GM10847 (cell line): ENCODE results near the gene ZC3H7B.

Source experiments
- POLR2A ChIP-seq: IDR thresholded peaks from 2 replicates; pipeline ENCODE4 v1.6.1; 2011; ENCODE audit not compliant: insufficient read length; ENCODE audit errors: extremely low read depth

Gene ZC3H7B

DNA sequence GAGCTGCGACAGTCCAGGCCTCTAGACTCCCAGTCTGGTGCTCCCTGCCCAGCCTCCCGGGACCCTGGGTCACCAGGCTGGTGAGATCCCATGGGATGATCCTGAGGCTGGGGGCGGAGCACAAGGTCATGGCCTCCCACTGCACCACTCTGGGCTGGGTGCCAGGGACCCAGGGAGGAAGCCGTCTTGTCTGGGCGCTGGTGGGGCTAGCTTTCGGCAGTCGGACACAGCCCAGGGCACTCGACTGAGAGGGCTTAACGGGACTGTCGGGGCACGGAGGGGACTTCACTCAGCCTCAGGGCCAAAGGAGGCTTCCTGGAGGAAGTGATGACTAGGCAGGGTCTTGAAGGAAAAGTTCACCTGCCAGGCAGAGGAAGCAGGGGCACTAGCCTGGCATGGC, 39.0 kb downstream of the ZC3H7B start:
- TF ChIP-seq POLR2A: no peak

DNA sequence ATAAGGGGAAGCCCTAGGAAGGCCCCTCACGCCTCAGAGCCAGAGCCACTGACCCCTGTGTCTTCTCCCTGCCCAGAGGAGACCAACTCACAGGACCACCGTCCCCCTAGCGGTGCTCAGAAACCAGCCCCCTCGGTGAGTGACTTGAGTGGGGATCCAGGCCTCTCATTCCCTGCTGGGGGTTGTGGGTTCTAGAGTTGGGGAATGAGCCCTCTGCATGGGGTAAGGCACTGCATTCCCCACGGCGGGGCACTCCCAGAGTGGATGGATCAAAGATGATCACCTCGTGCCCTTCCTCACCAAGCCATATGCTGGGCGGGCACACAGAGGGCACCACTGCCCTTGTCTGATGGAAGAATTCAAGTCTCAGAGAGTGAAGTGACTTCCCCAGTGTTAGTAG, 39.7 kb downstream of the ZC3H7B start:
- TF ChIP-seq POLR2A: no peak

- no peak for TF ChIP-seq POLR2A
Observed at GRCh38 chr22:41341990-41342389, 40.7 kb downstream of the ZC3H7B start.

GRCh38 chr22:41343300-41343699, 42.0 kb downstream of the ZC3H7B start:
- no peak for TF ChIP-seq POLR2A

GRCh38 chr22:41343717-41344116, 42.4 kb downstream of the ZC3H7B start:
- TF ChIP-seq POLR2A: no peak

GRCh38 chr22:41344189-41344788, 43.0 kb downstream of the ZC3H7B start:
- no peak for TF ChIP-seq POLR2A

DNA sequence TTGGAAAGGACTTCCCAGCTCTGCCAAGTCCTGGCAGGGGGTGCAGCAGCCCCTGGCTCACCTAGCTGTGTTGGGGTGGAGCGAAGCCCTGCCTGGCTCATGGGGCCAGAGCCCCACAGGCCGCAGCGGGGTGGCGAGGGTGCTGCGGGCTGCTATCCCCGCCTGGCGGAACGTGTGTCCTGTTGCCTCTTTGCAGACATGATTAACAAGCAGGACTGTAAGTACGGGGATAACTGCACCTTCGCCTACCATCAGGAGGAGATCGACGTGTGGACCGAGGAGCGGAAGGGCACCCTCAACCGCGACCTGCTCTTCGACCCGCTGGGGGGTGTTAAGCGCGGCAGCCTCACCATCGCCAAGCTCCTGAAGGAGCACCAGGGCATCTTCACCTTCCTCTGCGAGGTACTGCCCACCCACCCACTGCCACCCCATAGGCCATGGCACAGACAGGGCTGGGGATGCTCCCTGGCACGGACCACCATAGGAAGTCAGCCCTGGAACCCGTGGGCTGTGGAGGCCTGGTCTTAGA, 44.5 kb downstream of the ZC3H7B start:
- no peak for TF ChIP-seq POLR2A

DNA sequence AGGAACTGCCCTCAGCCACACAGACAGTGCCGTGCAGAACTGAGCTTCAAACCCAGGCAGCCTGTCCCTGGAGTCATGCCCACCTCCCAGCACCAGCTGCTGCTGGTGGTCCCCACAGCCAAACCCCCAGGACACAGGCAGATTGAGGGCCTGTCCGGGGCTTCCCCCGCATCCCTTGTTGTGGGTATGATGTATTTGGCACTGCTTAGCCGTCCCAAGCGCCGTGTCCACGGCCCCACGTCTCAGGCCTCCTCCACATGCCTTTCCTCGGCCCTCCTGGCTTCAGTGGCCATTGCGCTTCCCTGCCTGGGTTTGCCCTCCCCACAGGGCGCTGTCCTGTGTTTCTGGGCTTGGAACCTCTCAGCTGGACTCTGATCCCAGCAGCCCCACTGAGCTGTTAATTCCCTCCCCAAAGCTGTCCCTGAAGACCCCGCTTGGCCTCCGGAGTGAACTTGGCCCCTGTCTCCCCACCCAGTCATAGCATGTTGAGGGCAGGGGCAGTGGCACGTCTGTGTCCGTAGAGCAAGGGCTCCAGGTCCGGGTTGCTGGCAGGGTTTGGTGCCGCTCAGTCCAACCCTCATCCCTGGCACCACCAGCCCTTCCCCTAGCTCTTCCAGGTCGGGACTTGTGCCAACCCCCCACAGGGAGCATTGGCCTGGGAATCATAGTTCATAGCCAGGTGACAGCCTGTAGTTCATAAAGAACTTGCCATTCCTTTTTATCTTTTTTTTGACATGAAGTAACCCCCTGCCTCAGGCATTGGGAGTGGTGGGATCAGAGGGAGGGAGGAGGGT, 45.9 kb downstream of the ZC3H7B start:
- TF ChIP-seq POLR2A: no peak

GRCh38 chr22:41348964-41349484, 47.7 kb downstream of the ZC3H7B start:
- TF ChIP-seq POLR2A: no peak

GRCh38 chr22:41350087-41350486, 48.8 kb downstream of the ZC3H7B start:
- no peak for TF ChIP-seq POLR2A

DNA sequence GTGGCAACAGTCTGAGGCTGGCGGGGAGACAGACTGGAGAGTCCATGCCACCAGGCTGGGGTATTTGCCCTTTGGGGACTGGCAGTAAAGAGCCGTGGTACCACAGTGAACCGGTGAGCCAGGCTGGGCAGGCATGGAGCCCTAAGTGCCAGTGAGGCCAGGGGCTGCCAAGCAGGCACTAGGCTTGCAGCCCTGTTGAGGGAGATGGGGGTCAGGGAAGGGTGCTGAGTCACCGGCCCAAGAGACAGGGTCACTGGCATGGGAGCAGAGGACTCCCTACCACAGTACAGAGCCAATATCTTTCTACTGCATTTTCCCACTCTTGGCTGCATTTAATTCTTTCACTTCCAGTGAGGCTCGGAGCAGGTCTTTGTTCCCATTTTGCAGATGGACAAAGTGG, 49.7 kb downstream of the ZC3H7B start:
- no peak for TF ChIP-seq POLR2A

GRCh38 chr22:41352058-41352457, 50.7 kb downstream of the ZC3H7B start:
- no peak for TF ChIP-seq POLR2A

- no peak for TF ChIP-seq POLR2A
Observed at GRCh38 chr22:41353862-41354575, 52.7 kb downstream of the ZC3H7B start.

DNA sequence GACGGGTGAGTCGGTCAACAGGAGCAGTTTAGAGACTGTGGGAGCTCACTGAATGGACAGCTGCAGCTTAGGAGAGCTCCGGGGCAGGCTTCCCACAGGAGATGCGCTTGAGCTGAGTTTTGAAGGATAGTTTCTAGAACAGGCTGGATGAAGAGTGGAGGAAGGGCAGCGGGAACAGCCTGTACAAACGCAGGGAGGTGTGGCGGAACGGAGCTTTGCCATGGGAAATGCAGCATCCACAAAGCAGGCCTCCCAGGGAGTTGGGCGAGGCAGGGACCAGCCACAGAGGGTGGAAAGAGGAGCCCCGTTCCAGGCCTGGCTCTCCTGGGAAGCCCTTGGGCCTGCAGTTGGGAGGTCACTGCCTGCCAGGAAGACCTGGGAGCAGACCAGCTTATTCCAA, 53.7 kb downstream of the ZC3H7B start:
- no peak for TF ChIP-seq POLR2A

DNA sequence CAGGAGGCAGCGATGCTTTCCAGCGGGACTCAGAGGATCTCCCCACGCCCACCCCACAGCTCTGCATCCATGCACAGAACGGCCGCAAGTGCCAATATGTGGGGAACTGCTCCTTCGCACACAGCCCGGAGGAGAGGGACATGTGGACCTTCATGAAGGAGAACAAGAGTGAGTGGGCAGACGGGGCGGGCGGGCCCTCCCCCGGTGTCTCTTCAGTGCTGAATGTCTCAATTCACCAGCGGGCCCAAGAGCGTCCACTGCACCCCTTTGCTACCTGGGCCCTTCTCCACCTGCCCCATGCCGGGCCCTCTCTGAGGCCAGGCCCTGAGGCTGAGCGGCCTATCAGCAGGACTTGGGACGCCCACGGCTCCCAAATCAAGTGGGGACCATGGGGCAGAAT, 54.6 kb downstream of the ZC3H7B start:
- TF ChIP-seq POLR2A: no peak

- TF ChIP-seq POLR2A: no peak
Observed at GRCh38 chr22:41356430-41357028, 55.2 kb downstream of the ZC3H7B start.

DNA sequence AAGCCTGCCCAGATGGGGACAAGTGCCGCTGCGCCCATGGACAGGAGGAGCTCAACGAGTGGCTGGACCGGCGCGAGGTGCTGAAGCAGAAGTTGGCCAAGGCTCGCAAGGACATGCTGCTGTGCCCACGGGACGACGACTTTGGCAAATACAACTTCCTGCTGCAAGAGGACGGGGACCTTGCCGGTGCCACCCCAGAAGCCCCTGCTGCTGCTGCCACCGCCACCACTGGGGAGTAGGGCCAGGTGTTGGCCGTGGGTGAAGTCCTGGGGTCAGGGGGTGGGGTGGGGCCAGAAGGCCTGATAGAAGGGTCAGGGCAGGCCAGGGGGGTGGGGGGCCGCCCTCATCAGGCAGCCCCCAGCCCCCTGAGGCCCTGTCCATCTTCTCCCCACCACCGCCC, 55.9 kb downstream of the ZC3H7B start:
- no peak for TF ChIP-seq POLR2A
